Endothelial cell of umbilical vein (primary cell): ENCODE data around the gene ZNF629.

Experiments used
- POLR2A ChIP-seq: IDR thresholded peaks from 2 replicates; pipeline ENCODE4 v1.6.1; 2012; ENCODE audit warnings: low read depth, mild to moderate bottlenecking, control low read depth, low read length
- TF ChIP-seq, protein P1 (sequence below), 2 donors: IDR thresholded peaks; 1 replicate in 1 of 2; 2 replicates in 1 of 2; pipeline ENCODE4 v1.5.1; 2011; ENCODE audit warnings: low read length in 2 of 2, mild to moderate bottlenecking in 2 of 2, moderate library complexity in 2 of 2, control low read depth in 1 of 2, inconsistent platforms in 1 of 2, low read depth in 1 of 2; ENCODE audit not compliant: insufficient read depth in 1 of 2; ENCODE audit errors: extremely low read depth in 1 of 2

DNA sequence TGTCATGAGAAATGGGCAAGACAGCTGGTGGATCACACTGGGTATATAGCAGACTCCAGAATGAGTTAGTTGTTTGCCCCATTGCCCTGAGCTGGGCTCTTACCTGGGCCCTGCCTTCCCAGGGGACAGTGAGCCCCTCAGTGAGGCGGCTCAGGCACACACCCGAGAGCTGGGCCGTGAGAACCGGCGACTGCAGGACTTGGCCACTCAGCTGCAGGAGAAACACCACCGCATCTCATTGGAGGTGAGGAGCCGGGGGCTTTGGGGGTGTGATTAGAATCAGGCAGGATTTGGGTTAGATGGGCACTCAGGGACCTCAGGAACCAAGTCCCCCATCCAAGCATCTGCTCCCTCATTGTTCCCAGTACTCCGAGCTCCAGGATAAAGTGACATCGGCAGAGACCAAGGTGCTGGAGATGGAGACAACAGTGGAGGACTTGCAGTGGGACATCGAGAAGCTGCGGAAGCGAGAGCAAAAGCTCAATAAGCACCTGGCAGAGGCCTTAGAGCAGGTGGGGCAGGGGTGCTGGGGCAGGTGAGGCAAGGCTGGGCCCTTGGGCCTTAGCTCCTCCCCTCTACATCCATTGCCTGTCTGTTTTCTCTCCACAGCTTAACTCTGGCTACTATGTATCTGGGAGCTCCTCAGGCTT lies 22.1 kb downstream of the ZNF629 start:
- no peak for TF ChIP-seq POLR2A
- TF ChIP-seq, protein P1, sequence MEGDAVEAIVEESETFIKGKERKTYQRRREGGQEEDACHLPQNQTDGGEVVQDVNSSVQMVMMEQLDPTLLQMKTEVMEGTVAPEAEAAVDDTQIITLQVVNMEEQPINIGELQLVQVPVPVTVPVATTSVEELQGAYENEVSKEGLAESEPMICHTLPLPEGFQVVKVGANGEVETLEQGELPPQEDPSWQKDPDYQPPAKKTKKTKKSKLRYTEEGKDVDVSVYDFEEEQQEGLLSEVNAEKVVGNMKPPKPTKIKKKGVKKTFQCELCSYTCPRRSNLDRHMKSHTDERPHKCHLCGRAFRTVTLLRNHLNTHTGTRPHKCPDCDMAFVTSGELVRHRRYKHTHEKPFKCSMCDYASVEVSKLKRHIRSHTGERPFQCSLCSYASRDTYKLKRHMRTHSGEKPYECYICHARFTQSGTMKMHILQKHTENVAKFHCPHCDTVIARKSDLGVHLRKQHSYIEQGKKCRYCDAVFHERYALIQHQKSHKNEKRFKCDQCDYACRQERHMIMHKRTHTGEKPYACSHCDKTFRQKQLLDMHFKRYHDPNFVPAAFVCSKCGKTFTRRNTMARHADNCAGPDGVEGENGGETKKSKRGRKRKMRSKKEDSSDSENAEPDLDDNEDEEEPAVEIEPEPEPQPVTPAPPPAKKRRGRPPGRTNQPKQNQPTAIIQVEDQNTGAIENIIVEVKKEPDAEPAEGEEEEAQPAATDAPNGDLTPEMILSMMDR (IDR thresholded peaks at IDR 0.05; ENCODE audit: extremely low read depth in 1 of 2, insufficient read depth in 1 of 2, low read depth in 1 of 2, low read length in 2 of 2) = no peak
